Measurements from ENCODE around the gene ADAMTSL5.

ADAMTSL5 gene

GRCh38 chr19:1512671-1513498, at the start of gene ADAMTSL5:
ADAMTSL5 (minus strand) TSS chr19:1513019; CDS start chr19:1510943, 2,076 bp downstream.
- H3K9me3 ChIP-seq (ENCODE audit: low read depth, low read length): no peaks in the 10 kb centered on the region
- no peak within 1 kb of the TSS for H3K27ac ChIP-seq
- H3K4me3 ChIP-seq: peak within 1 kb of the TSS; percentile 60
- H3K9ac ChIP-seq (ENCODE audit: insufficient read length): no peak within 1 kb of the TSS
- H3K36me3 ChIP-seq (ENCODE audit: insufficient read depth, low read length): no peaks in the 10 kb centered on the region
- TF ChIP-seq POLR2AphosphoS5 (IDR thresholded peaks at IDR 0.05; ENCODE audit: borderline replicate concordance, low read depth, low read length): no peak
- TF ChIP-seq EZH2 (IDR thresholded peaks at IDR 0.05): no peak
- no peak for TF ChIP-seq FOXP2 (optimal IDR thresholded peaks at IDR 0.05; ENCODE audit: control extremely low read depth, extremely low read length, insufficient read depth)
- DNase-seq (ENCODE audit: low read depth, low spot score): no peak

GRCh38 chr19:1561236-1561842, 48.5 kb upstream of the ADAMTSL5 start:
- H3K27ac ChIP-seq: no peak overlapping the region
- no peak for DNase-seq (ENCODE audit: low read depth, low spot score)

GRCh38 chr19:1560286-1560882, 47.6 kb upstream of the ADAMTSL5 start:
- Histone ChIP-seq H3K9me3 (ENCODE audit: low read depth, low read length) (no peaks in the 10 kb centered on the region), H3K36me3 (ENCODE audit: insufficient read depth, low read length) (peaks cover 6% of the 10 kb centered on the region; the same call in 1 of the 2 replicates)
- TF ChIP-seq EZH2 (IDR thresholded peaks at IDR 0.05) (no peak), POLR2AphosphoS5 (IDR thresholded peaks at IDR 0.05; ENCODE audit: borderline replicate concordance, low read depth, low read length) (no peak), FOXP2 (optimal IDR thresholded peaks at IDR 0.05; ENCODE audit: control extremely low read depth, extremely low read length, insufficient read depth) (no peak)

More at GRCh38 chr19:1561236-1561842, 48.5 kb upstream of the ADAMTSL5 start:
- Histone ChIP-seq H3K9me3 (ENCODE audit: low read depth, low read length) (no peaks in the 10 kb centered on the region), H3K4me3 (no peak overlapping the region), H3K36me3 (ENCODE audit: insufficient read depth, low read length) (peaks cover 8% of the 10 kb centered on the region; the same call in 1 of the 2 replicates), H3K9ac (ENCODE audit: insufficient read length) (no peak overlapping the region)
- TF ChIP-seq EZH2 (IDR thresholded peaks at IDR 0.05) (no peak), FOXP2 (optimal IDR thresholded peaks at IDR 0.05; ENCODE audit: control extremely low read depth, extremely low read length, insufficient read depth) (no peak), POLR2AphosphoS5 (IDR thresholded peaks at IDR 0.05; ENCODE audit: borderline replicate concordance, low read depth, low read length) (no peak)

GRCh38 chr19:1558552-1558951, 45.7 kb upstream of the ADAMTSL5 start:
- no peak overlapping the region for H3K27ac ChIP-seq
- no peaks in the 10 kb centered on the region for H3K9me3 ChIP-seq (ENCODE audit: low read depth, low read length)
- peaks cover 5% of the 10 kb centered on the region; the same call in 1 of the 2 replicates for H3K36me3 ChIP-seq (ENCODE audit: insufficient read depth, low read length)
- no peak for DNase-seq (ENCODE audit: low read depth, low spot score)
- no peak overlapping the region for H3K4me3 ChIP-seq
- TF ChIP-seq EZH2 (IDR thresholded peaks at IDR 0.05) (no peak), POLR2AphosphoS5 (IDR thresholded peaks at IDR 0.05; ENCODE audit: borderline replicate concordance, low read depth, low read length) (no peak), FOXP2 (optimal IDR thresholded peaks at IDR 0.05; ENCODE audit: control extremely low read depth, extremely low read length, insufficient read depth) (no peak)
- no peak overlapping the region for H3K9ac ChIP-seq (ENCODE audit: insufficient read length)

More at GRCh38 chr19:1560286-1560882, 47.6 kb upstream of the ADAMTSL5 start:
- H3K27ac ChIP-seq: no peak overlapping the region
- H3K9ac ChIP-seq (ENCODE audit: insufficient read length): no peak overlapping the region
- no peak for DNase-seq (ENCODE audit: low read depth, low spot score)
- no peak overlapping the region for H3K4me3 ChIP-seq

GRCh38 chr19:1556390-1557070, 43.7 kb upstream of the ADAMTSL5 start:
- TF ChIP-seq FOXP2 (optimal IDR thresholded peaks at IDR 0.05; ENCODE audit: control extremely low read depth, extremely low read length, insufficient read depth): no peak
- no peak for TF ChIP-seq EZH2 (IDR thresholded peaks at IDR 0.05)
- TF ChIP-seq POLR2AphosphoS5 (IDR thresholded peaks at IDR 0.05; ENCODE audit: borderline replicate concordance, low read depth, low read length): no peak
- Histone ChIP-seq H3K9me3 (ENCODE audit: low read depth, low read length) (no peaks in the 10 kb centered on the region), H3K36me3 (ENCODE audit: insufficient read depth, low read length) (peaks cover 5% of the 10 kb centered on the region; the same call in 1 of the 2 replicates), H3K27ac (no peak overlapping the region), H3K4me3 (no peak overlapping the region), H3K9ac (ENCODE audit: insufficient read length) (no peak overlapping the region)
- no peak for DNase-seq (ENCODE audit: low read depth, low spot score)

GRCh38 chr19:1555487-1556389, 42.9 kb upstream of the ADAMTSL5 start:
- DNase-seq (ENCODE audit: low read depth, low spot score): no peak

GRCh38 chr19:1554968-1555367, 42.1 kb upstream of the ADAMTSL5 start:
- DNase-seq (ENCODE audit: low read depth, low spot score): no peak
- no peak for TF ChIP-seq FOXP2 (optimal IDR thresholded peaks at IDR 0.05; ENCODE audit: control extremely low read depth, extremely low read length, insufficient read depth)
- no peak for TF ChIP-seq POLR2AphosphoS5 (IDR thresholded peaks at IDR 0.05; ENCODE audit: borderline replicate concordance, low read depth, low read length)
- TF ChIP-seq EZH2 (IDR thresholded peaks at IDR 0.05): no peak
- Histone ChIP-seq H3K9me3 (ENCODE audit: low read depth, low read length) (no peaks in the 10 kb centered on the region), H3K4me3 (no peak overlapping the region), H3K9ac (ENCODE audit: insufficient read length) (no peak overlapping the region), H3K36me3 (ENCODE audit: insufficient read depth, low read length) (peaks cover 5% of the 10 kb centered on the region; the same call in 1 of the 2 replicates), H3K27ac (no peak overlapping the region)

More at GRCh38 chr19:1555487-1556389, 42.9 kb upstream of the ADAMTSL5 start:
- no peak overlapping the region for H3K9ac ChIP-seq (ENCODE audit: insufficient read length)
- H3K27ac ChIP-seq: no peak overlapping the region
- no peak overlapping the region for H3K4me3 ChIP-seq
- no peak for TF ChIP-seq EZH2 (IDR thresholded peaks at IDR 0.05)
- TF ChIP-seq POLR2AphosphoS5 (IDR thresholded peaks at IDR 0.05; ENCODE audit: borderline replicate concordance, low read depth, low read length): no peak
- TF ChIP-seq FOXP2 (optimal IDR thresholded peaks at IDR 0.05; ENCODE audit: control extremely low read depth, extremely low read length, insufficient read depth): no peak
- no peaks in the 10 kb centered on the region for H3K9me3 ChIP-seq (ENCODE audit: low read depth, low read length)
- peaks cover 5% of the 10 kb centered on the region; the same call in 1 of the 2 replicates for H3K36me3 ChIP-seq (ENCODE audit: insufficient read depth, low read length)

Data from SK-N-MC (cell line).